Mononuclear cell (primary cell): ENCODE measurements around the gene GSTT4. TPM values are rescaled to one million over a fixed set of nuclear protein-coding genes. Genes with fewer than 3 reads are reported as not detected.
"Not testable (repeated sequence)": the region's sequence is repeated elsewhere in the genome, so short reads cannot be mapped to it uniquely, and the experiment has no call there.

Experiments
- H3K27me3 ChIP-seq: 2 replicates; pipeline ENCODE4 v1.6.0; 2011; ENCODE audit warnings: low read length, control low read depth; ENCODE audit not compliant: insufficient read depth
- H3K4me1 ChIP-seq: 2 replicates; pipeline ENCODE4 v1.5.1; 2011; ENCODE audit warnings: mild to moderate bottlenecking, low read length, control low read depth; ENCODE audit not compliant: insufficient read depth
- H3K4me3 ChIP-seq: 2 replicates; pipeline ENCODE4 v1.5.1; 2011; ENCODE audit warnings: mild to moderate bottlenecking, low read length, moderate library complexity
- H3K9me3 ChIP-seq: 2 replicates; pipeline ENCODE4 v1.5.1; 2011; ENCODE audit warnings: low read depth, mild to moderate bottlenecking, control low read depth, low read length
- total RNA-seq: library from RNA; depleted of rRNA; stranded (reverse); fragments of >200 nt; gene quantifications from one replicate; pipeline ENCODE4 v1.2.3, GENCODE V29; 2012

Gene GSTT4
- total RNA-seq, 1 donor: not detected

DNA sequence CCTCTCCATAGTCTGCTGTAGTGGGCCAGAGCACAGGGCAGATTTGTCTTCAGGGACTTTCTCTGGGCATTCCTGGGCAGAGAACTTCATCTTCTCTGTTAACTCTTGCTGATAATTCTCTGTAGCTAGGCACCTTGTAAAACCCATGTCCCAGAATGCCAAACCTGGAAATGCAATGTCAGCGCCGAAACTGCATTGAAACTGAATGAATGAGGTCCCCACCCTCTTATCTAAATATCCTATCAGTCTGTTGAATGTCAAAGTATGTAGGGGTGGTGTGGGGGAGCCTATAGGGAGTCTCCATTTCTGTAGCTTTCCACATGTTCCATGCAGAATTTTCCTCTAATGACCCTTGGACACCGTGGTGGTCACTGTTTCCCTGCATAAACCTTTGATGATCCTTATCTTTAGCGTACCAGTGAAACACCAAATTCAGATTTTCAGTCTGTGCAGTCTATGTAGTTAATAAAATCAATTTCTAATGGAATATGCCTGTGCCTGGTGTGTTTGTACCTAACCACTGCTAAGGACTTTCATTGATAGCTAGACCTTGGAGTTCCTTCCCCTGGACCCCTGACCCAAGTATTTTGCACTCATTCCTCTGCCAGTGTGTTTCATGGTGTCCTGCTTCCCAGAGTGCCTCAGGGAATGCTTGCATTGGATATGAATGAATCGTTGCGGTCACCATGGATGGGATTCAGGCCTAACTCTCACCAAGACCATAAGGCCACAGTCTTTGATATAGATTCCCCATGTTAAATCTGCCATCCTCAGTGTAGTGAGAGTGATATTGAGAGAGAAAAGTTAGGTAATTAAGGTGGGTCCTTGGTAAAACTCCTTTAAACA is 3.4 kb upstream of the GSTT4 start:
- Histone ChIP-seq H3K4me3 (no peak overlapping the region), H3K9me3 (no peaks in the 10 kb centered on the region), H3K27me3 (no peaks in the 10 kb centered on the region), H3K4me1 (peaks cover 18% of the 10 kb centered on the region)

DNA sequence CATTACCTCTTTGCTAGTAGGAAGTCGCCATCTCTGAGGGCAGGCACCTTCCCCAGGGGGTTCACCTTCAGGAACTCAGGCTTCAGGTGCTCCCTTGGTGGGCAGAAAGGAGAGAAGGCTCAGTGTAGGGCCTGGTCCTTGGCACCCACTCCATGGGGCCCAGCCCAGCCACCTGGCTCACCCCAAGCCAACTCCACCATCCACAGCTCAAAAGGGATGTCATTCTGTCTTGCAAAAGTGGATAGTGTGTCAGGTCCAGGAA is 2.7 kb upstream of the GSTT4 start:
- H3K4me3 ChIP-seq: no peak overlapping the region
- H3K9me3 ChIP-seq: no peaks in the 10 kb centered on the region
- H3K27me3 ChIP-seq: no peaks in the 10 kb centered on the region
- H3K4me1 ChIP-seq: peaks cover 18% of the 10 kb centered on the region

DNA sequence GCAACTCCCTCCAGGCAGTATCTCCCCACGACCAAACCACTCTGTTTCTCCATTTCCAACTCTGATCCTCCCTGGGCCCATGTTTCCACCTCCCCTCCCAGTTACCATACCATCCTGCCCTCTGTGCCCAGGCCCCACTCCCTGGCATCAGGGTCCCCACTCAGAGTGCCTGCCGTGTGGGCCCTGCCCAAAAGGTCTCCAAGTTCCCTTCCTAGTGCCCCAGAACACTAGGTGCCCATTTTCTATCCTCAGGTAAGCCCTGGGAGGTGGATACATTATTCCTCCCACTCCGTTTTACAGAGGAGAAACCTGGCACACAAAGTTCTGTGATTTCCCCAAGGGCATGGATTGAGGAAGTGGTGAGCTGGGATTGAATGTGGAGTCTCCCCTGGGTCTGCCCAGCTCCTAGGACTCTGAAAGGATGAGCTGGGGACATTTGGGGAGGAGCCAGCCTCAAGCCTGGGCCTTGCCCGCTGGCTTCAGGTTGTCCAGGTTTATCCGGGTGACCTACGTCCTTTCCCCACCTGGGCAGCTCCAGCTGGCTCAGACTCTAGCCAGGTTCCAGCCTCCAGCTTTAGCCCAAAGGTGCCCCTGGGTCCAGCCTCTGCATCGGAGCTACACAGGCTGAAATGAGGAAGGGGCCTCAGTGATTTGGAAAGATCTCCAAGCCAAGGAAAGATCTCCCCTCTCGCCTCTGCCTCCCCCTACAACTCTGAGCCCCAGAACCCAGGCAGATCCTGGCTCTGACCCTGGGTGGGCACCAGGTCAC is 2.2 kb upstream of the GSTT4 start:
- Histone ChIP-seq H3K4me3 (no peak overlapping the region), H3K9me3 (no peaks in the 10 kb centered on the region), H3K27me3 (no peaks in the 10 kb centered on the region), H3K4me1 (peaks cover 15% of the 10 kb centered on the region)

DNA sequence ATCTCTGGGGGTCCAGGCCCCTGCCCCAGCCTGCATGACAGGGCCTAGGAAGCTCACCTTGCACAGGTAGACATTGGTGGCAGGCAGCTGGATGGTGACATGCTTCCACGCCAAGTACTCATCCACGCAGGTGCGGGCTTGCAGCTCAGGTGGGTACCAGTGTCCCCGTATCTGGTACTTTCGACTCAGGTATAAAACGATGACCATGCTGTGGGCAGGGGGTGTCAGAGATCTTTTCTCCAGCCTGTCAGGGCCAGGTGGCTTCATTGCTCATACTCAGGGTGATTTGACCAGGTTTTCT is 1.6 kb upstream of the GSTT4 start:
- Histone ChIP-seq H3K27me3 (no peaks in the 10 kb centered on the region), H3K4me3 (no peak overlapping the region), H3K4me1 (peaks cover 9% of the 10 kb centered on the region), H3K9me3 (no peaks in the 10 kb centered on the region)

DNA sequence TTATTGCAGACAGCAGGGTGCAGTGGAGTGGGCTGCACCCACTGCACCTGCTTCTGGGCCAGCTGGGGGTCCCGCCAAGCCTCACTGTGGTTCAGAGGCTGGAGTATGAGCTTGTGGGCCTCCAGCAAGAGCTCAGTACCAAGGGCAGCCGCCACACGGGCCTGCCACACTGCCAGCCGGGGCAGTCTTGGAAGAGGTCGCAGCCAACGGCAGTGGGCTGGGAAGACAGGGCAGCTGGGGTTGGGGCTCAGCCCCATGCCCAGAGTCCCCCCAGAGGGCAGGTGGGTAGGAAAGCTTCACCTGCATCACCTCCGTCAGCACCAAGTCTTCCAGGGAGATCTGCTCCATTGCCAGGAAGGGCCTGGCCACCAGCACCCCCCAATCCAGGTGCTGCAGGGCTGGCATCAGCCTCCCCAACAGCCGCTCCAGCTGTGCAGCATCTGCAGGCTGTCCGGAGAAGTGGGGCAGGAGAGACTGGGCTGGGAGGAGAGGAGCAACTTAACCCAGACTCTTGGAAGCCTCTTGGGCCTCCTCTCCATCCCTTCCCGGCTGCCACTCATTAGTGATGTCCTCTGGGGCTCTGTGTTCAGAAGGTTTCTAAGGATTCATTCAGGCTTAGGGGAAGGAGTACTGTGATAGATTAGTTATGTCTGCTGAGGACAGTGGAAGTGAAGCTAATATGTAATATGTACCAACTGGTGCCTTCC is 1.1 kb upstream of the GSTT4 start:
- H3K4me3 ChIP-seq: no peak overlapping the region
- H3K4me1 ChIP-seq: peaks cover 5% of the 10 kb centered on the region
- no peaks in the 10 kb centered on the region for H3K27me3 ChIP-seq
- no peaks in the 10 kb centered on the region for H3K9me3 ChIP-seq

DNA sequence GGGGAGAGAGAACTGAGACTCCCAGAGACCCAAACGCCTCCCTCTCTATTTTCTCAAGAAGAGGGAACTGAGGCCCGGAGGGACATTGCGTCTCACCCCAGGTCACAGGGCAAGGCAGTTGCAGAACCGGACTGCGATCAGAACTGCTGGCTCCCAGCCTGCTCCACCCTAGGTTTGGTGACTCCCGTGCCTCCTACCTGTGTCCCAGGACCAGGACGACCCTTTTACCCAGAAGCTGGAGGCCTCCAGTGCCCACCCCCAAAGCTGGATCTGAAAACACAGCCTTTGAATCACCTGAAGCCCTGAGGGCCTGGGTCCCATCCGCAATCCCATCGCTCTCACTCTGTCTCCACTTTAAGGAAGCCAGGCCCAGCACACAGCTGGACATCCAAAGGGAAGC is 1.4 kb downstream of the GSTT4 start:
- H3K4me1 ChIP-seq: no peaks in the 10 kb centered on the region
- H3K4me3 ChIP-seq: no peak overlapping the region
- no peaks in the 10 kb centered on the region for H3K9me3 ChIP-seq
- H3K27me3 ChIP-seq: no peaks in the 10 kb centered on the region

DNA sequence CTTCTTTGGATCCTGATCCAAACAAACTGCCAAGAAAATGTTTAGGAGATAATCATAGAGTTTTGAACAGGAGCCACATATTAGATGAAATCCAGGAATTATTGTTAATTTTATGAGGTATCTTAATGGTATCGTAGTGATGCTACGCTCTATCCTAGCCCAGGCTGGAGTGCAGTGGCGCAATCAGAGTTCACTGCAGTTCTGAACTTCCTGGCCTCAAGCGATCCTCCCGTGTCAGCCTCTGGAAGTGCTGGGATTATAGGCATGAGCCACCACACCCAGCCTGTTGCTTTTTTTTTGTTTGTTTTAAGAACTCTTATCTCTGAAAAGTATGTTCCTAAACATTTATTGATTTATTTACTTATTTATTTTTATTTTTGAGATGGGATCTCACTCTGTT is 2.4 kb downstream of the GSTT4 start:
- H3K27me3 ChIP-seq: no peaks in the 10 kb centered on the region
- no peaks in the 10 kb centered on the region for H3K4me1 ChIP-seq
- no peaks in the 10 kb centered on the region for H3K9me3 ChIP-seq
- H3K4me3 ChIP-seq: no peak overlapping the region

DNA sequence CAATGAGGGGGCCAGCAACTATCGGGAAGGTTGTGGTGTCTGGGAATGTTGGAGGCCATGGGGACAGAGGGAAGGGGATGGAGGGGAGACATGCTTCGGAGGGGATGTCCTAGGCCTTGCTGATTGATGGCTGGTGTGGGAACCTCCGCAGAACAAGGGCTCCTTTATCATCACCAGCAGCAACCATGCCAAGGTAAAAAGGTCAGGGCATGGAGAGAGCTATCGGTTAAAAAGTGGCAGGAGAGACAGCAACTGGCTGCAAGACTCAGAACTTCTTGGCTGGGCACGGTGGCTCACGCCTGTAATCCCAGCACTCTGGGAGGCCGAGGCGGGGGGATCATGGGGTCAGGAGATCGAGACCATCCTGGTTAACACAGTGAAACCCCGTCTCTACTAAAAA is 3.0 kb downstream of the GSTT4 start:
- no peaks in the 10 kb centered on the region for H3K9me3 ChIP-seq
- no peaks in the 10 kb centered on the region for H3K27me3 ChIP-seq
- no peak overlapping the region for H3K4me3 ChIP-seq

DNA sequence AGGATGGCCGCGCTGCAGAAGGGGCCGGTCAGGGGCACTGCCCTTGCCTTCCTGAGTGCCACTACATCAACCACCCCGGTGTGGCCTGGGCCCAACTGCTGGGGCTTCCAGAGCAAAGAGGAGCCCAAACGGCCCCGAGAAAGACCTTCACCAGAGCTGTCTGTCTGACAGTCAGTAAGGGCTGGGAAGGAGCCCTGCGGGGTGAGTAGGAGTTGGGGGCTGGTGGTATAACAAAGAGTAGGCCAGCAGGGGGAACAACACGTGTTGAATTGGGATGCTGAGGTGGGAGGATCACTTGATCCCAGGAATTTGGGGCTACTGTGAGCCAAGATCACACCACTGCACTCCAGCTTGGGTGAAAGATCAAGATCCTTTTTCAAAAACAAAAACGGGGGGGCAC is 3.9 kb downstream of the GSTT4 start:
- no peaks in the 10 kb centered on the region for H3K9me3 ChIP-seq
- H3K27me3 ChIP-seq: no peaks in the 10 kb centered on the region
- H3K4me1 ChIP-seq: no peaks in the 10 kb centered on the region
- no peak overlapping the region for H3K4me3 ChIP-seq

More for the DNA sequence above, 3.0 kb downstream of the GSTT4 start:
- H3K4me1 ChIP-seq: no peaks in the 10 kb centered on the region

DNA sequence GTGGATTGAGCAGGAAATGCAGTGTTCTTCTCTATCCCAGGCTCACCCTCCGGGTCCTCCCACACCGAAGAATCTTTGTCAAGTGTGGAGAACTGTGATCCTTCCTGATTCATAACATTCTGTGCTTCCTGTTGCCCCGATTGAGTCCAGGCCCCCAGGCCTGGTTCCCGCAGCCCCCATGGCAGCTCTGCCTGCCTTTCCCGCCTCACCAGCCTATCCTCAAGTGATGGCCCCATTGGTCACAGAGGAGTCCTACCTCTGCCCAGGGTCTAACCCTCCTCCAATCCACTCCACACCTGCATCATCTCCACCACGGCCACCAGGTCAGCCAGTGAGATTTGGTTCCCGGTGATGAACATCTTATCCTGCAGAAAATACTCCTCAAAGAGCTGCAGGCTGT is 5.5 kb downstream of the GSTT4 start:
- not testable (repeated sequence) for H3K9me3 ChIP-seq, H3K4me1 ChIP-seq, H3K27me3 ChIP-seq, H3K4me3 ChIP-seq

DNA sequence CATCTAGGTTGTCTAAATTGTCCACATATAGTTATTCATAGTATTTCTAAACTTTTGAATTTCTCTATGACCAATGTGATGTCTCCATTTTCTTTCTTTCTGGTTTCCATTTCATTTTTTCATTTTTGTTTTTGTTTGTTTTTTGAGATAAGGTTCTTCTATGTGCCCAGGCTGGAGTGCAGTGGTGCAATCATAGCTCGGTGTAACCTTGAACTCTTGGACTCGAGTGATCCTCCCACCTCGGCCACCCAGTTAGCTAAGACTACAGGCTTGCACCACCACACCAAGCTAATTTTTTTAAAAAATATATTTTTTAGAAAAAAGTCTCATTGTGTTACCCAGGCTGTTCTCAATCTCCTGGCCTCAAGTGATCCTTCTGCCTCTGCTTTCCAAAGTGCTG is 8.2 kb downstream of the GSTT4 start:
- Histone ChIP-seq H3K4me1 (no peaks in the 10 kb centered on the region), H3K4me3 (no peak overlapping the region), H3K9me3 (no peaks in the 10 kb centered on the region), H3K27me3 (no peaks in the 10 kb centered on the region)

DNA sequence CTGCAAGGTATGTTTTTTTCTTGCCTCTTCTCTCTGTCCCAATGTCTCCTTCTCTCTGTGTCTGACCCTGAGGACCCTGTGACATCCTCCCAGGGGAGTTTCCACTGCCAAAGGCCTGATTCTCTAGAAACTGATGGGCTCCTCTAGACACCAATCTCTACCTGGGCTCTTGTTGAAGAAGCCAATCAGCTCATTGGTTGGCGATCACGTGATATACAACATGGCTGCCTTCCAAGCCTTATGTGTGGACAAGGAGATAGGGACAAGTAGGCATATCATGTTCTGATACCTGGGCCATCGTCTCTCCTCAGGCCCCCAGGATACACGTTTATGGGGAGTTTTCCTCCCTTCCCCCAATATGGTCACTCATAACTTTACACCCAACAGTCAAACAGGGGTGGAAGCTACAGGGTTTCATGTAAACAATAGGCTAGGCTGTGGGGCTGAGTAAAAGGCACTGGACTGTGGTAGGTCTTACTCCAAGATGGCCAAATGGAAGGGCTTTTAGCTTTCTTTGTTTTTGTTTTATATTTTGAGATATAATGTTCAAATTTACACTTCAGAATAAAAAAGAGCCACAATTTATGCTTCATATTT is 11.6 kb downstream of the GSTT4 start:
- not testable (repeated sequence) for H3K4me1 ChIP-seq, H3K9me3 ChIP-seq, H3K27me3 ChIP-seq, H3K4me3 ChIP-seq

DNA sequence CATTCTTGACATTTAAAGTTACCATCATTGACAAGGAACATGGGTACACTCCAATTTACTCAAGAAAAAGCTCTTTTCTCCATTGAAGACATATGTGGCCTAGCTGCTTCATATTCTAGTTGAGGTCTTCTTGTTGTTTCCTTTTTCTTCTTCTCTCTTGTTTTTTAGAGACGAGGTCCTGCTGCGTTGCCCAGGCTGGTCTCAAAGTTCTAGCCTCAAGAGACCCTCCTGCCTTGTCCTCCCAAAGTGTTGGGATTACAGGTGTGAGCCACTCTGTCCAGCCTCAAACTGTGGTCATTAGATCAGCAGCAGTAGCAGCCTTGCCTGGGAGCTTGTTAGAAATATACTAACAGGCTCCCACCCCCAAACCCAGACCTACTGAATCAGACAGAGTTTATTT is 12.2 kb downstream of the GSTT4 start:
- not testable (repeated sequence) for H3K4me1 ChIP-seq, H3K9me3 ChIP-seq, H3K4me3 ChIP-seq, H3K27me3 ChIP-seq

DNA sequence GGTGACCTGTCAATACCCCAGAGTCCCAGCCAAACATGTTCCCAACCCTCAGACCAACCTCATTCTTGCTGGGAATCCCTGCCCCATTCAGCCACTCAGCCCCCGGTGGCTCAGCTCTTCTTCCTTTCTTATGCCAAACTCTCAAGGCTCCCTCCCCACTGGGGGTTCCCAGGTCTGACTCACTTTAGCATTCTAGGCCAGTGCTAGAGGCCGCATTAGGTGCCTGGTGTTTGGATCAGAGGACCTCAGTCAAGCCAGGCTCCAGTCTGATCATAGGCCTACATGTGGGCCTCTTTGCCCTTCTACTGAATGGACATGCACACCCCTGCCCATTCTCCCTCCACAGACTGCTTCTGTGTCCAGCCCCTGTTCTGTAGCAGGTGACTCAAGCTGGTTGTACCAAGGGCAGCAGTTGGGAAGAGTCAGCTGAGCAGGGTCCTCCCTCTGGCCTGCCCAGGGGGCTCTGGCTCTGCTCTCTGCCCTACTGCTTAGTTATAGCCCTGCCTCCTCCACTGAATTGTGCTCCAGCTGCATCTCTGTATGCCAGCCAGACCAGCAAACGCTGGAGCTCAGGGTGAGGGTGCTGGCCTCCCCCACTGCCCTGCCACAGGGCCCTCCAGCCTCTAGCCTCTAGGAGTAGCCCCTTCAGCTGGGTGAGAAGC is 15.5 kb downstream of the GSTT4 start:
- H3K4me1 ChIP-seq, H3K9me3 ChIP-seq, H3K4me3 ChIP-seq, H3K27me3 ChIP-seq: not testable (repeated sequence)

DNA sequence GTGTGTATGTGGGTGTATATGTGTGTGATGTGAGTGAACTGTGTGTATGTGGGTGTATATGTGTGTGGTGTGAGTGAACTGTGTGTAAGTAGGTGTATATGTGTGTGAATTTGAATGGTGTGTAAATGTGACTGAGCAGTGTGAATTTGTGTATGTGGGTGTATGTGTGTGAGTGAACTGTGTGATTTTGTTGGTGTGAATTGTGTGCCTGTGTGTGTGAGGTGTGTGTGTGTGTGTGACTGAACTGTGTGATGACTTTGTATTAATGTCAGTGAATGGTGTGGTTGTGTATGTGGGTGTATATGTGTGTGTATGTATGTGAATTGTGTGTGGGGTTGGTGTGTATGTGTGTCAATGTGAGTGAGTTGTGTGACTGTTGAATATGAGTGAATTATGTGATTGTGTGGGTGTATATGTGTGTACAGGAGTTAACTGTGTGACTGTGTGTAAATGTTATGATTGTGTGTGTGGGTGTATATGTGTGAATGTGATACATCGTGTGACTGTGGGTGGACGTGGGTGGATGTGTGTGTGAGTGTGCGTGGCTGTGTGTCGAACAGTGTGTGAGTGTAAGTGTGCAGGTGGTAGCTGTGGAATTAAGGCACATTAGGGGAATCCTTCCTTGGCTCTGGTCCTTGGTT is 18.6 kb downstream of the GSTT4 start:
- not testable (repeated sequence) for H3K27me3 ChIP-seq, H3K4me3 ChIP-seq, H3K4me1 ChIP-seq, H3K9me3 ChIP-seq
